ENCODE results near the gene OSER1.

GRCh38 chr20:44166477-44166876, 44.1 kb downstream of the OSER1 start:
- TF ChIP-seq, protein P1, sequence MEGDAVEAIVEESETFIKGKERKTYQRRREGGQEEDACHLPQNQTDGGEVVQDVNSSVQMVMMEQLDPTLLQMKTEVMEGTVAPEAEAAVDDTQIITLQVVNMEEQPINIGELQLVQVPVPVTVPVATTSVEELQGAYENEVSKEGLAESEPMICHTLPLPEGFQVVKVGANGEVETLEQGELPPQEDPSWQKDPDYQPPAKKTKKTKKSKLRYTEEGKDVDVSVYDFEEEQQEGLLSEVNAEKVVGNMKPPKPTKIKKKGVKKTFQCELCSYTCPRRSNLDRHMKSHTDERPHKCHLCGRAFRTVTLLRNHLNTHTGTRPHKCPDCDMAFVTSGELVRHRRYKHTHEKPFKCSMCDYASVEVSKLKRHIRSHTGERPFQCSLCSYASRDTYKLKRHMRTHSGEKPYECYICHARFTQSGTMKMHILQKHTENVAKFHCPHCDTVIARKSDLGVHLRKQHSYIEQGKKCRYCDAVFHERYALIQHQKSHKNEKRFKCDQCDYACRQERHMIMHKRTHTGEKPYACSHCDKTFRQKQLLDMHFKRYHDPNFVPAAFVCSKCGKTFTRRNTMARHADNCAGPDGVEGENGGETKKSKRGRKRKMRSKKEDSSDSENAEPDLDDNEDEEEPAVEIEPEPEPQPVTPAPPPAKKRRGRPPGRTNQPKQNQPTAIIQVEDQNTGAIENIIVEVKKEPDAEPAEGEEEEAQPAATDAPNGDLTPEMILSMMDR (IDR thresholded peaks at IDR 0.05): no peak
- TF ChIP-seq POLR2A (IDR thresholded peaks at IDR 0.05): no peak

Data from stomach (tissue), 4 donors.